ENCODE data around the gene SAMD13.

Gene SAMD13

GRCh38 chr1:84360316-84360715 is 58.8 kb downstream of the SAMD13 start:
- no peaks in the 10 kb centered on the region for H3K27me3 ChIP-seq (ENCODE audit: low read length)
- 0 out of 2 replicates have a peak, but pooled peaks cover 3% of the 10 kb centered on the region for H3K9me2 ChIP-seq (replicated peaks; ENCODE audit: insufficient read depth, low read length)
- H3K4me2 ChIP-seq (ENCODE audit: low read depth, low read length, poor library complexity, severe bottlenecking): no peak overlapping the region
- no peak overlapping the region for H2AFZ ChIP-seq (ENCODE audit: low read depth, low read length, severe bottlenecking)
- H3K36me3 ChIP-seq (ENCODE audit: low read length): no peaks in the 10 kb centered on the region
- H3K9me3 ChIP-seq (ENCODE audit: insufficient read depth, low read length): no peaks in the 10 kb centered on the region
- no peak overlapping the region for H3K4me3 ChIP-seq (ENCODE audit: insufficient read depth, low read length, poor library complexity, severe bottlenecking)
- no peaks in the 10 kb centered on the region for H3K79me2 ChIP-seq (ENCODE audit: insufficient read depth, low read length)
- H4K20me1 ChIP-seq (ENCODE audit: low read depth, low read length): no peaks in the 10 kb centered on the region
- no peak overlapping the region for H3K27ac ChIP-seq (ENCODE audit: low read depth, low read length)
- no peaks in the 10 kb centered on the region for H3F3A ChIP-seq (ENCODE audit: insufficient read depth)
- no peak for TF ChIP-seq EZH2phosphoT487 (conservative IDR thresholded peaks at IDR 0.05; ENCODE audit: low read length)
- TF ChIP-seq, protein P1, sequence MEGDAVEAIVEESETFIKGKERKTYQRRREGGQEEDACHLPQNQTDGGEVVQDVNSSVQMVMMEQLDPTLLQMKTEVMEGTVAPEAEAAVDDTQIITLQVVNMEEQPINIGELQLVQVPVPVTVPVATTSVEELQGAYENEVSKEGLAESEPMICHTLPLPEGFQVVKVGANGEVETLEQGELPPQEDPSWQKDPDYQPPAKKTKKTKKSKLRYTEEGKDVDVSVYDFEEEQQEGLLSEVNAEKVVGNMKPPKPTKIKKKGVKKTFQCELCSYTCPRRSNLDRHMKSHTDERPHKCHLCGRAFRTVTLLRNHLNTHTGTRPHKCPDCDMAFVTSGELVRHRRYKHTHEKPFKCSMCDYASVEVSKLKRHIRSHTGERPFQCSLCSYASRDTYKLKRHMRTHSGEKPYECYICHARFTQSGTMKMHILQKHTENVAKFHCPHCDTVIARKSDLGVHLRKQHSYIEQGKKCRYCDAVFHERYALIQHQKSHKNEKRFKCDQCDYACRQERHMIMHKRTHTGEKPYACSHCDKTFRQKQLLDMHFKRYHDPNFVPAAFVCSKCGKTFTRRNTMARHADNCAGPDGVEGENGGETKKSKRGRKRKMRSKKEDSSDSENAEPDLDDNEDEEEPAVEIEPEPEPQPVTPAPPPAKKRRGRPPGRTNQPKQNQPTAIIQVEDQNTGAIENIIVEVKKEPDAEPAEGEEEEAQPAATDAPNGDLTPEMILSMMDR (IDR thresholded peaks at IDR 0.05; ENCODE audit: insufficient read depth, low read length, poor library complexity, severe bottlenecking): no peak
- no peak overlapping the region for H3K9ac ChIP-seq (ENCODE audit: low read length)

DNA sequence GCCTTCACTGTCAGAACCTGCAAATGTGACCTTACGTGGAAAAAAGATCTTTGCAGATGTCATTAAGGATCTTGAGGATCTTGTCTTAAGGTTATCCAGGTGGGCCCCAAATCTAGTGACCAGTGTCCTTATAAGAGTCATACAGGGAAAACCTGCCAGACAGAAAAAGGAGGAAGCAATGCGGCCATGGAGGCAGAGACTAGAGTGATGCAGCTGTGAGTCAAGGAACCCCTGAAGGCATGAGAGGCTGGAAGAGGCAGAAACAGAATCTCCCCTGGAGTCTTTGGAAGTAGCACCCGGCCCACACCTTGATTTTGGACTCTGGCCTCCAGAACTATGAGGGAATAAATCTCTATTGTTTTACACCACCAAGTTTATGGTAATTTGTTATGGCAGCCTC is 60.3 kb downstream of the SAMD13 start:
- H3K27me3 ChIP-seq (ENCODE audit: low read length): no peaks in the 10 kb centered on the region
- no peak overlapping the region for H2AFZ ChIP-seq (ENCODE audit: low read depth, low read length, severe bottlenecking)
- no peaks in the 10 kb centered on the region for H3F3A ChIP-seq (ENCODE audit: insufficient read depth)
- H3K27ac ChIP-seq (ENCODE audit: low read depth, low read length): no peak overlapping the region
- no peaks in the 10 kb centered on the region for H4K20me1 ChIP-seq (ENCODE audit: low read depth, low read length)
- H3K9me2 ChIP-seq (replicated peaks; ENCODE audit: insufficient read depth, low read length): 0 out of 2 replicates have a peak, but pooled peaks cover 3% of the 10 kb centered on the region
- no peak overlapping the region for H3K9ac ChIP-seq (ENCODE audit: low read length)
- no peak overlapping the region for H3K4me3 ChIP-seq (ENCODE audit: insufficient read depth, low read length, poor library complexity, severe bottlenecking)
- no peaks in the 10 kb centered on the region for H3K79me2 ChIP-seq (ENCODE audit: insufficient read depth, low read length)
- no peak for TF ChIP-seq EZH2phosphoT487 (conservative IDR thresholded peaks at IDR 0.05; ENCODE audit: low read length)
- TF ChIP-seq, protein P1 (IDR thresholded peaks at IDR 0.05; ENCODE audit: insufficient read depth, low read length, poor library complexity, severe bottlenecking): no peak
- no peak overlapping the region for H3K4me2 ChIP-seq (ENCODE audit: low read depth, low read length, poor library complexity, severe bottlenecking)
- H3K36me3 ChIP-seq (ENCODE audit: low read length): no peaks in the 10 kb centered on the region
- H3K9me3 ChIP-seq (ENCODE audit: insufficient read depth, low read length): no peaks in the 10 kb centered on the region

- Histone ChIP-seq H3K9me2 (replicated peaks; ENCODE audit: insufficient read depth, low read length) (0 out of 2 replicates have a peak, but pooled peaks cover under 1% of the 10 kb centered on the region), H3K27ac (ENCODE audit: low read depth, low read length) (no peak overlapping the region), H2AFZ (ENCODE audit: low read depth, low read length, severe bottlenecking) (no peak overlapping the region), H3K9me3 (ENCODE audit: insufficient read depth, low read length) (no peaks in the 10 kb centered on the region), H3K4me3 (ENCODE audit: insufficient read depth, low read length, poor library complexity, severe bottlenecking) (no peak overlapping the region), H3K4me2 (ENCODE audit: low read depth, low read length, poor library complexity, severe bottlenecking) (no peak overlapping the region), H3K36me3 (ENCODE audit: low read length) (no peaks in the 10 kb centered on the region), H3F3A (ENCODE audit: insufficient read depth) (no peaks in the 10 kb centered on the region), H4K20me1 (ENCODE audit: low read depth, low read length) (no peaks in the 10 kb centered on the region), H3K27me3 (ENCODE audit: low read length) (no peaks in the 10 kb centered on the region), H3K9ac (ENCODE audit: low read length) (no peak overlapping the region), H3K79me2 (ENCODE audit: insufficient read depth, low read length) (no peaks in the 10 kb centered on the region)
- TF ChIP-seq, protein P1 (IDR thresholded peaks at IDR 0.05; ENCODE audit: insufficient read depth, low read length, poor library complexity, severe bottlenecking): no peak
- TF ChIP-seq EZH2phosphoT487 (conservative IDR thresholded peaks at IDR 0.05; ENCODE audit: low read length): no peak
These were observed 61.5 kb downstream of the SAMD13 start for GRCh38 chr1:84363019-84363418.

All from SU-DHL-6 (cell line).